Fibroblast of skin of left quadriceps (primary cell): ENCODE data around the gene ZNF521.

Source experiments
- DNase-seq, 2 experiments: peaks; one replicate each; pipeline ENCODE4 v3.0.0-alpha.2; 2013; ENCODE audit warnings: low read depth in 2 of 2

The ZNF521 gene

DNA sequence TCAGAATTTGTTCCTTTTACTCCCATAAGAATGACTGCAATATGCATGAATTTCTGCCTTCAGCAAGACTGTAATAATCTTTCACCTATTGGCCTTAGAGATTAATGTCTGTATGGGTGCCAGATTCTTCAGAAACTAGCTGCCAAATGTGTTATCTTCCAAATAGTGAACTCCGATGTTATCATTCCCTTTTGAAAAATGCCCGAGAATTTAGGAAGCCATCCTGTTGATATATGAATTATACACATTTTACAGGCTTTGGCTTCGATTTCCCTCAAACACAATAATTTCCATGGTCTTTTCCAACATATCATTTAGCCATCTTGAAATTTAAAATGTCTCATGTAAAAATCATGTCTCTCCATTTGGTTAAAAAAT, 101.5 kb downstream of the ZNF521 start:
- no peak for DNase-seq

DNA sequence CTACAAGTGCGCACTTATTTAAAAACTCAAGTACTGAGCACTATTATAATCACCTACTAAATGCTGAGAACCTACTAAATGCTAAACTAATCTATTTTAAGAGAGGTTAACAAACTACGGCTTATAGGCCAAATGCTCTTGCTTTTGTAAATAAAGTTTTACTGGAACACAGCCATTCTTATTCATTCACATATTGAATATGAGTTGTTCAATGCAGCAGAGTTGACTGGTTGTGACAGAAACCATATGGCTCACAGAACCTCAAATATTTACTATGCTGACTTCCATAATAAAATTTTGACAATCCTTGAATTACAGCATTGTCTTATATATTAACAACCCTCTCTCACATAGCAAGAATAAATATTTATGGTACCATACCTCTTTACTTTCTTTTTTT, 103.2 kb downstream of the ZNF521 start:
- peak in 1 of 2 experiments; percentile 44 for DNase-seq

DNA sequence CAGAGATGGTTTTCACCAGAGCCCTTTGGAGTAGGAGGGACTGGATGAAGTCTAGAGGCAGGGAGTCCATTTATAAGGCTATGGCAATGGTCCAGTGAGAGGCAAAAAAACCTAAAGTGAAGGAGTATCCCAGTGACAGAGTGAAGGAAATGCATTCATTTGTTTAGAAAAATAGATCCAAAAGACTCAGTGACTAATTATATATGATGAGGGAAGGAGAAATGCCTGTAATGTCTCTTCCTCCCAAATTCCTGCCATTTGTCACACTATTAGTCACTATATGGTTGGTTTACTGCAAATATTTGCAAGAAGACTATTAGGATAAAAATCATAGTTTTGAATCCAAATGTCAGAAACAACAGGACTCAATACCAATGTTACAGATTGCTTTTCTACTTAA, 104.2 kb downstream of the ZNF521 start:
- peak; percentile 61 to 68 for DNase-seq

DNA sequence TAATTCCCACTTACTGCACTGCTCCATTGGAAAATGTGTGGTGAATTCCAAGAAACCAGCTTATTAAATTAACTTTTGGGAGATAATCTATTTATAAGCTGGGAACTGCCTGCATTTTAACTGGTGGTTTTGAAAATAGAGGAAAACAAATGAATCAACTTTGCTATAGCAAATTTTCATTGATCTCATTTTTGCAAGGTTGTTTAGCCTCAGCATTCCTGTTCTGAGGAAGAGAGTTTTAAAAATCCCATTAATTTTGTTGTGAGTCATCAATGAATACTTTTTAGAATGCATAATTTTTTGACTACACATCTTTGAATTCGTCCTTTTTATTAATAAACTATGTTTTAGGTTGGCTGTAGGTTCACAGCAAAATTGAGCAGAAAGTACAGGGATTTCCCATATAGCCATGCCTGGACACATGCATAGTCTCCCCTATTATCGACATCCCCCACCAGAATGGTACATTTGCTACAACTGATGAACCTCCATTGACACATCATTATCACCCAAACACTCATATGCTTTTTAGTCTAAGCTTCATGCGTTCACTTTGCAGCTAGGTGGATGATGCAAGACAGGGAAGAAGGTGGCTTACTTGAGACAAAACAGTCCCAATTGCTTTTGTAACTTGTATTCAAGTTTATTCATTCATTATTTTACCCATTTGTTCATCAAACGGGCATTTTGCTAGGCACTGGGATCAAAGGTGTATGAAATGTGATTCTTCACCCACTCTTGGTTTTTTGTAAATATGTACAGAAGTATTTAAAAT, 106.9 kb downstream of the ZNF521 start:
- DNase-seq, result no peak

DNA sequence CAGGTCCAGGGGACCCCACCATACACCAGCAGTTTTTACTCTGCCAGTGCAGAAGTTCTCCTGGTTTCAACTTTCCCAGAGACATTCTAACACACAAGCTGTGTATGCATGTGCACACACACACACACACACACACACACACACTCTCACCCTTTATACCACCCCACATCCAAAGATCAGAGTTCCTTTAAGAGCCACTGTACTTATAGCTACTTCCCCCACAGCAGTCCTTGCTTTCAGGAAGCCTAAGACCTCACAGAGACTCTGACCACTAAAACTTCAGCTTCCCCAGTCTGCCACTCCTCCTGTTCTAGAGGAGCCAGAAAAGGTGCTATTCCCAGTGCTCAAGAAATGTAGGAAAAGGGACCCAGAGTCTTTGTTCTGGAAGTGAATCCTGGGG, 107.8 kb downstream of the ZNF521 start:
- DNase-seq, result no peak

DNA sequence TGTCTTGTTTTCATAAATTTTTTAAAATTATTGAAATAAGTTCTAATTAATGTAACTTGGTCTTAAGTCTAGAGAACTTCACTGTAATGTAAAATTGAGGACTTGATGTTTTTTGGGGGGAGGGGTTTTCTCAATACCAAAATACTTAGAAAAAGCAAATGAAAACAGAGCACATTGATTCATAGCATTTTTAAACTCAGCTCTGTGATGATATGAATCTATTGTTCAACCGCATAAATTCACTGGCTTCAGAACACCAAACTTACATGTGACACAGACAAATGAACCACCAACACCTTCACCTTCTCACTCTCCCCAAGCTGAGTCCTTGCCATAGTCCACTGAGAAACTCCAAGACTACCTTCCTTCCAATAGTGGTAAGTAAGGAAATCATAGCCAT, 108.2 kb downstream of the ZNF521 start:
- no peak for DNase-seq

DNA sequence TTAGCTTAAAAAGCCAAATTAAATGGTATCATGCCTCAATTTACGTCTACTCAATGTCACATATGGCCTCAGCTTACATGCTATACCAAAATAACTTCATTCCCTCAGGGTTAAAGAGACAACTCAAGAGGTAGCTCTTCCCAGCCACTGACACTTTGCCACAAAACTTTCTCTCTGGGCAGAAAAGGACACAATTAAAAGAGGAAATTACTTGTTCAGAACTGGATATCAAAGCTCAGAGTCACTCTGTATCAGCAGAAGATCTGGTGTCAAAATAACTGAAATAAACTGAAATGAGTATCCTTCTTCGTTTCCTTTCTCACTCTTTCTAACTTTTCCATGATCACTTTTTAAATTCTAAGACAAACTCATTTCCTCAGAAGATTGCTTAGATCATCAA, 108.7 kb downstream of the ZNF521 start:
- DNase-seq, result no peak

DNA sequence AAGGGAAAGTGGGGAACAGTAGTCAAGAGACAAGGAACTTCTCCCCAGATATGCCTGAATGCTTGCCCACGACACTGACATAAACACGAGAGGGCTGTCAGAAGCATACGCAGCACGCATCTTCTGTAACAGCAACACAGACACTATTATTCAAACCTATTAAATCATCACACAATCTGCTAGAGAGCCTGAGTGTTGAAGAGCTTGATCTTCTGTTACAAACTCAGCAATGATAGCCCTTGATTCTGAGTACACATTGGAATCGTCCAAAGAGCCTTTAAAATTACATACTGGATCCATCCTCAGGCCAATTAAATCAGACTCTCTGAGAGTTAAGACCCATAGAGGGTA, 111.6 kb downstream of the ZNF521 start:
- DNase-seq, result no peak

DNA sequence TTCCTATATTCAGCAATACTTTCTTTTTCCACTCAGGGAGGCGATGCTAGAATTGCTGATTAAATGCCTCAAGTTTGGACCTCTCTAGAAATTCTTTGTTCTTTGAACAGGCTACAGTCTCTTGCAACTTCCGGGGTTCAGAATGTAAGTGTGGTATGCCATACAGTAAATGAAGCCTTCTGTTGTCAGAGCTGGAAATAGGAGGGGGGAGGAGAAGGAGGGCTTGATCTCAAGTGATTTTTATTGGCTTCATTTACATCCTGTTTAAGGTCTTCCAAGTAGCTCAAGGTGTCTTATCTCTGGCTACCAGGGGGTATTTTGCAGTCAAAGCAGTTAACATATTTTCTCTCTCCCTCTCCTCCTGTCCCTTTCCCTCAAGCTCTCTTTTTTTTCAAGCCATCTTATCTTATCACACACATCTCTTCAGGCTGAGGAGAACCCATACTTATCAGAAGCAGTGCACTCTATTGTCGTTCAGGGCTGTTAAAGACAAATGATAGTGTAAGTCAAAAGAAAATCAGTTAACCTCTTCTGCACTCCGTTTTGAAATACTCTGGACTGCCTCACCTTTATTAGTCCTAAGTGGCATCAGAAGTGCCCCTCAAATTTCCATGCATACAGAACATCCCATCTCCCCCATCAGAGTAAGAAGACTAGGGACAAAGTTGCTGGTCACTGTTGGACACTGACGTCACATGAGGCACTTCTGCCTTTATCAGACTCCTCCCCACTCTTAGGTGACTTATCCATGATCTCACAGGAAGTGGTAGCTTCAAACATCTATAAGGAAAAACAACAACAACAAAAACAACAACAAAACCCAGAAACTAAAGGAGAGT, 112.2 kb downstream of the ZNF521 start:
- peak in 1 of 2 experiments; percentile 36 for DNase-seq

DNA sequence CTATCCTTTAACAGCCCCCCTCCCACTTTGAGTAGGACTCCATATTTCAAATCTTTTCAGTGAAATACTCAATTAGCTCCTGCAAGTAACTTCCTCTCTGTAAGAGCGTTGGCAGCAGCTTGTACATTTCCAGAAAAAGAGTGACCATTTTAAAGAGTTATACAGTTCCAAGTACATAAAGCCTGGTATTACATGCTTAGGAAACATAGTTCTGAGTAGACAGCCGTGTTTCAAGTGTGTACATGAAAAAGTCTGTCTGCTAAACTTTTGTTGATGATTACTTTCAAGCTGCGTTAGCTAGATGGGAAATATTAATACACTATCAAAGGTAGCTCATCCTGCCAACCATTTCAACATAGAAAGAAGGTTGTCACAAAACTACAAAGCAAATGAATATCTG, 112.8 kb downstream of the ZNF521 start:
- no peak for DNase-seq

DNA sequence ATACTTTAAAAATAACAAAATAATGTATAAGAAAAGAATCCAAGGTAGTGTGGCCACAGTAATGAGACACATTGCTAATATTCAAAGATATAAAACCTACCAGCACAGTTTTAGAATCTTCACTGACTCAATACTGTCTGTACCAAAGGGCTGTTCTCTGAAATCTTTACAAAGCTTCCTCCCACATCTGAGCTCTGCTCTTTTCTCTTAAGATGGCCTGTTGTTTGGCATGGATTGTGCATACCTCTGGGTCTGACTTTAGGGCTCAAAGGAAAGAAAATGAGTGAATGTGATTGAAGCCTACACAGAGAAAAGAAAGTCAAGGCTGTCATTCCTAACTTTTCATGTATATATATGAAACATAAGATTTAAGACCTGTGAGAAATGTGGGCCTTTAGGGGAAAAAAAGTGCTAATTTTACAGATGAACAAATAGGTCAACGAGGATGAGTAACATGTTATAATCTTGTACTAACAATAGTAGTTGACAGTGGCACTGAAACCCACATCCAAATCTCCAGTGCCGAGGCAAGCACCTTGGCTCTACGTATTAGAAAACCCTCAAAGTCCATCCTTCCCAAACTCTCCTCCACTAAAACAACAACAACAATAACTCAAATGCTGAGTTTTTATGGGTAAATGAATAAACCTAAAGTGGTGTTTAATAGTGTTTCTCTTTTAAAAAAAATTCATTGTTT, 114.2 kb downstream of the ZNF521 start:
- DNase-seq, result no peak

DNA sequence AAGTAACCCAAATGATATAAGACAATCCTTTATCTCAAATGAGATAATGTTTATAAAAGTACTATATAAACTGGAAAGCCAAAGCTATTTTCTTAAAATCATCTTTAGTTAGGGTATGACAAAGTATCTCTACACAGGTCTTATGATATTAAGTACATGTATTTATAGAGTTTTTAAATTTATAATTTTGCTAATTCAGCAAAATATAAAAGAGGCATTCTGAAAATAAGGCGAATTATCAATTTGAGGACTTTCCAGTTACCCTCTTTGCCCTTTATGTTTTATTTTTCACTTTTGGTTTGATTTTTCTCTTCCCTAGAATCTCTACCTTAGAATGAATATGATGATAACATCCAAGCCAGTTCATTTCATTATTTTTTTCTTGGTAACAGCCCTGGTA, 115.2 kb downstream of the ZNF521 start:
- no peak for DNase-seq

DNA sequence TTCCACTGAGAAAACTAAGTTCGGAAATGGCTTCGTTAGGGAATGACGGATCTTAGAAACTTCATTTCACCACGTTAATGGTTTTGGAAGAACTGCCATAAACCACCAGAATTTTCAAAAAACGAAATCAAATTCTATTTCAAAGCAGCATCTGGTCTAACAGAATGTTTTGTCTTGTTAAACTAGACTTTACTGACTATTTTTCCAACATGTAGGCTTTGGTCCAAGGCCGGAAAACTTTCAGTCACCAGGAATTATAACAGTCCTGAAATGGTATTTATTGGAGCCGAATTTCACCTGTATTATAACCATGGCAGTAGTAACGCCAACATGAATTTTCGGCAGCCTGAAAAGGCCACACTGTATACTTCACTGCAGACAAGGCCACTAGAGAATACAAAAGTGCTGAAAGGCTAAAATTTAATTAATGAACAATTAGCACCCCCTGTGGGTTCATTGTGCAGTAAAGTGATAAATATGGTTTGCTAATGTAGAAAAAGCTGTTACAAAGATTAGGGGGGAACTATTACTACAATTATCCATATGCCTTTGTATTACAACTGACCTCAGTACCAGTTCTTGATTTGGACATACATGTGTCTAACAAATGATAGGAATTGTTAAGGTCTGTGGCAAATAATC, 116.4 kb downstream of the ZNF521 start:
- no peak for DNase-seq

DNA sequence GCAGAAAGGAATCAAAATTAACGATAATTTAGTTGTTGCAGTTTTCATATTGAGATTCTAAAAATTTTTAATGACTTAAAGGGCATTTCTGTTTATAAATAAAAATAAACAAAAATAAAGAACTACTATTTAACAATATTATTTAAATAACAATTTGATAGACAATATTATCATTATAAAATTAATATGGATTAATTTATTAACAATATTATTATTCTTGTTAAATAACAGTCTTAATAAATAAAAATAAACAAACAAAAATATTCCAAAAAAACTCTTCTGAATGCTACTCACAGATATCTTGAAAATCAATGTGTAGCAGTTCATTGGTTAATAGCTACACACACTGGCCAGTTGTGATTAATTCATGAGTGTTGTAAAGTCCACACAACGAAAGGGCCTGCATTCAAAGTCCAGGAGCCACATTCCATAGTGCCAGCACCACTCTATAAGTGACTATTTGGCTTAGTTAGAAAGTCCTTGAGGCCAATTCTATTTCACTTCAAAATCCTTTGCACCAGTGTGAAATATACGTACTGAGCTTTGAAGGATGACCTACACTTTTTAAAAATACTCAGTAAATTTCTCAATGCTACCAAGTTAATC, 117.1 kb downstream of the ZNF521 start:
- DNase-seq, result no peak

DNA sequence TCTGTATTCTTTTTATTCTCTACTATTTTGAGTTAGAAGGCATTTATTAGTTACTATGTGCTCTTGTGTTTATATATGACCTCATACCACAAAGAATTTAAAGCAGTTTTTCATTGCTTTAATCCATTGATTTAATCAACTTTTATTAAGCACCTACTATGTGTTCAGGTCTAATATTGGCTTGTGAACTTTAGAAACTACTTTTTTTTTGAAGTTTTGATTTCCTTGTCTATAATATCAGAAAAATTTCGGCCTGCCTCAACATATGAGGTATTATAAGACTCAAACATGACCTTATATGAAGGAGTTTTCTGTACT, 117.7 kb downstream of the ZNF521 start:
- no peak for DNase-seq

DNA sequence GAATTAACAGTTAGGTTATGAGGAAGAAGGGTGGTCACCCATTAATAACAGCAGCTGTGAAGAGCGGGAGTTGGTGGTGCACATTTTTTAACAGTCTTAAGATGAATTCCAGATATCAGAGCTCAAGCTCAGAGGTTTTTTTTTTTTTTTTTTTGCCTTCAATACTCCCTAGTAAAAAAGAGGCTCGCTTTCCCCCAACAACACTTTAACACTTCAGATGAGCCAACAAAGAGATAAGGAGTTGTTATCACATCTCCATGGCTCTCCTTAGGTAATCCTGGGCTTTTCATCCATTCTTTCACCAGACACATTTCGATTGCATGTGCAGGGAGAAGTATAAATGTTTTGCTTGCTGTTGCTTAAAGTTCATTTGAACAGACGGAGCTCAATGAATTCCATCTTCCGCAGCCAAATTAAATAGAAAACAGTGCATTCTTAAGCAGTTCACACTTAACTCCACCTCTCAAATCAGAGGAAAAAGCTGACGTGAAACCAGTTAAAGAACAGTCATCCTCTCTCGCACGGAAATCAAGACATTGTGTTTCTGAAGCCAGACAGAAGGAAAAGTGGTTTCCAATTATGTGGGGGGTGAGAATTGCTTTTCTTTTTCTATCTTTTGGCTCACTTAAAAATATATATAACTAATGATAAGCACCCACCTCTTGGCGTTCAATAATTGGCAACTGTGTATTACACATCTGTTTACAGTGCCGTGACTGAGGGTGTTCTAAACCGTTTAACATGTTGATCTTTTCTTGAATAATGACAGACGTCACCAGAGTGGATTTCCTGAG, 118.2 kb downstream of the ZNF521 start:
- peak; percentile 51 to 61 for DNase-seq

DNA sequence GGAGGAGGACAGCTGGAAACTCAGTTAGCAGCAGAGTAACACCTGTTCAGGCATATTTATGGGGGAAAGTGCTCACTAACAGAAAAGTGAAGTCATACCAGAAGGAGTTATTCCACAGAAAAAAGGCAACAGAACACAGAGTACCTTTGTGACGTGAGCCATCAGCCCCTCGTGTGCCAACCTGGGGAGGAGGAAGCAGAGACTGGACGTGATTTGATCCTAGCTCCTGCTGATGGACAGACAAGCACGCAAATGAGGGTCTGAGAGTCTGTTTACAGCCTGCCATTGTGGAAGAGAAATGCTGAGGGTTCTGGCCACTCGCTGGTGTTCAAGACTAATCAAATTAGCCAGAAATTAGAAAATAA, 120.7 kb downstream of the ZNF521 start:
- no peak for DNase-seq

DNA sequence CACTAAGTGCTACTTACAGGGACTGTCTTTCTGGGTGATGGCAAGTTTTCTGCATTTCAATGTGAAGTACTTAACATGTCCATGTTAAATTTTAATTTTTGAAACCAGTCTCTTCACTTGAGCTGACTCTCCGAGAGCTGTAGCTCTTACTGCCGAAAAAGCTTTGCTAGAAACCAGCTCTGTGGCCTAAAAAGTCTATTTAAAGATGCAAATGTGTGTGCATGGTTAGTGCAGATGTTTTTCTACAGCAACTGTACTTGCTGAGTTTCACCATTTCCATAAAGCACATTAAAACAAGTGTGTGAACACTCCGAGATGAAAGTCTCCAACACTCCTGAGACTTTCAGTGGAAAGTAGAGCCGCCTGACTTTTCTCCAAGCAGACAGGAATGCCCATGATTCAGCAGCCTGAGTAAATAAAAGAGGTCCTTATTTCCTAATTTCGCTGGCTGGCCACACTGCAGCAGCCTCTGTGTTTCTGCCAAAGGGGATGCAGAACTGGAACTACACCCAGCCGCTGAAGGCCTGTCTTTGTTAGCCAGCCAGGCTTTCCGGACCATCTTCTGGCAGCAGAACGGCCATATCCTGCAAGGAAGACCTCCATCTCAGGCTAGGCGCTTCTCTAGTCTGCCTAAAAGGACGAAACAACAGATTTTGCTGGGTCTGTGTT, 121.2 kb downstream of the ZNF521 start:
- DNase-seq, result peak; percentile 81

DNA sequence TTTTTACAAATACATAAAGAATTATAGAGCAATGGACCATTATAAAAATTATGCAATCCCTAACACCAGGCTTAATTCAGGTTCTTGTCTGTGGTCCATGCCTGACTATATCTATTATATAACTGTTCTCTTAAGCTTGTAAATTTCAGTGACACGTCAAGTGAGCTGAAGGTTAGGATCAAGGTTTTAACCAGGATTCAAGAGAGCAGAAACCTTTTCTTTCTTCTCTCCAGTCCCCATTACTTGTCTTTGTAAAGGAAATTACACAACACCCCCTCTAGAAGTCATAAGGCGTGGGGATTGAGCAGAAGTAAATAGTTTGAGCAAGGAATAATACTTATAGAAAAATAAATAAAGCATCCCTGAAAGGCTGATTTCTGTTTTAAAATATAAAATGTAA, 122.0 kb downstream of the ZNF521 start:
- no peak for DNase-seq

DNA sequence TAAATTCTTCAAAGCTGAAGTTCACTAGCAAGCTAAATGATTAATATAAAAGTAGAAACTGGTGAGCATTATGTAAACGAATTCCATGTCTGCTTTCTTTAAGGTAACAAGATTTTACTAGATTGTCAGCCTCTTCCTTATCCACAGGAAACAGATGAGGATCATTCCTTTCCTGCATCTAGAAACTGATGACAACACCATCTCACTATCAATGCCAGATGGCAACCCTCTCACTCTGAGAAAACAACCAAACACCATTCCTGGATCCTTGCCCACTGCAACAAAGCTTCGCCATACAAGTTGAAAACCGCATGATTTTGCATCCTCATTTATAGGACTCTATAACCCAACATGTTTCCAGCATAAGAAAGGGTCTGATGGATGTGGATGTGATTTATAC, 122.9 kb downstream of the ZNF521 start:
- DNase-seq, result peak; percentile 79 to 85

DNA sequence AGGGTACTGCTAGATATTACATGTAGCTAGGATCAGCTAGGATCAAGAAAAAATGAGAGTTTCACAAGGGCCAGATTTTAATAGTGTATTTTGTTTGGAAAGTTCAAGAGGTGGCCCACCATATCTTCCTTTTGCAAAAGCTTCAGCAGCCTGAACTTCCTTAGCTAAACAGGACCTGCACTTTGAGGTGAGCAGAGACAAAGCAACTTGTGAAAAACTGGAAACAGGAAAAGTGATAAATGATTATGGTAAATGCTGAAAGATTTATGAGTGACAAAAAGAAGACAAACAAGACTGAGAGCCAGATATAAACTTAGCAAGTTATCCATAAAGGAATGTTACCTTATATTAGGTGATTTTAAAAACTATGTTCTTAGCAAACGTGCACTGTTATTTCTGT, 123.6 kb downstream of the ZNF521 start:
- no peak for DNase-seq
